AG09319 (cell line): Measurements from ENCODE around the gene TOGARAM2.

Source experiments
- DNase-seq: peaks from one replicate; pipeline ENCODE4 v3.0.0-alpha.2; 2010; ENCODE audit warnings: low read depth; ENCODE audit errors: extremely low read depth
- CTCF ChIP-seq: IDR thresholded peaks from 2 replicates; pipeline ENCODE4 v1.5.1; 2011; ENCODE audit warnings: low read depth, mild to moderate bottlenecking, inconsistent platforms, low read length, moderate library complexity

TOGARAM2 gene

GRCh38 chr2:29024882-29025430 is 43.9 kb downstream of the TOGARAM2 start:
- TF ChIP-seq CTCF = no peak
- DNase-seq = no peak

- no peak for DNase-seq
- no peak for TF ChIP-seq CTCF
Measured at GRCh38 chr2:29025711-29026110, 44.6 kb downstream of the TOGARAM2 start.

GRCh38 chr2:29031046-29031445 is 49.9 kb downstream of the TOGARAM2 start:
- TF ChIP-seq CTCF = no peak
- no peak for DNase-seq

- TF ChIP-seq CTCF = no peak
- no peak for DNase-seq
Measured at GRCh38 chr2:29032189-29032588, 51.1 kb downstream of the TOGARAM2 start.

GRCh38 chr2:29033172-29033571 is 52.1 kb downstream of the TOGARAM2 start:
- TF ChIP-seq CTCF = no peak
- no peak for DNase-seq

GRCh38 chr2:29033656-29034055 is 52.6 kb downstream of the TOGARAM2 start:
- no peak for DNase-seq

More at GRCh38 chr2:29033656-29034055, 52.6 kb downstream of the TOGARAM2 start:
- TF ChIP-seq CTCF = no peak
